IMR-90 (cell line): Measurements from ENCODE around the gene PTPRN2. TPM values are rescaled to one million over a fixed set of nuclear protein-coding genes. Genes with fewer than 3 reads are reported as not detected.

Source experiments
- ATAC-seq: fragments of 200-7000 bp; cut with Tn5 transposase; 2 replicates; pipeline ENCODE4 v1.9.1; 2020; ENCODE audit warnings: low read depth, mild to moderate bottlenecking, moderate library complexity
- BruUV-seq: library from RNA; stranded (reverse); fragments of 400-500 nt; replicated peaks from 2 replicates; lab custom pipeline; 2021; lab: Mats Ljungman, UMichigan
- CTCF ChIA-PET: fragments of 300-600 bp; formaldehyde crosslinking; extraction: SDS; loops from one replicate; lab custom pipeline; 2021; ENCODE audit warnings: antibody characterized with exemption; lab: Yijun Ruan, JAX
- POLR2A ChIA-PET: fragments of 300-600 bp; sonication (Branson Sonifier 250); formaldehyde crosslinking; loops from one replicate; lab custom pipeline; 2022; ENCODE audit warnings: antibody characterized with exemption; ENCODE audit not compliant: unreplicated experiment; lab: Charles Lee
- DNase-seq: peaks from one replicate; pipeline ENCODE4 v3.0.0; 2013
- H2AFZ ChIP-seq: replicated peaks from 2 replicates; pipeline ENCODE3; 2013; ENCODE audit warnings: low read length, mild to moderate bottlenecking; ENCODE audit not compliant: poor library complexity
- H2AK5ac ChIP-seq: 2 replicates; pipeline ENCODE4 v1.6.1; 2013; ENCODE audit warnings: low read depth, low read length, inconsistent platforms
- H2AK9ac ChIP-seq: replicated peaks from 2 replicates; pipeline ENCODE3; 2013; ENCODE audit warnings: mild to moderate bottlenecking, low read depth, low read length, moderate library complexity; ENCODE audit not compliant: poor library complexity
- H2BK120ac ChIP-seq: 2 replicates; pipeline ENCODE4 v1.6.1; 2013; ENCODE audit warnings: low read depth, low read length, inconsistent platforms
- H2BK15ac ChIP-seq: 3 replicates; pipeline ENCODE4 v1.6.1; 2013; ENCODE audit warnings: low read depth, low read length, inconsistent platforms
- H2BK20ac ChIP-seq: 2 replicates; pipeline ENCODE4 v1.6.1; 2013; ENCODE audit warnings: low read depth, mild to moderate bottlenecking, inconsistent platforms, low read length, moderate library complexity
- H2BK5ac ChIP-seq: 2 replicates; pipeline ENCODE4 v1.6.1; 2013; ENCODE audit warnings: mild to moderate bottlenecking, low read depth, low read length, inconsistent platforms; ENCODE audit not compliant: poor library complexity, severe bottlenecking
- H3K14ac ChIP-seq: replicated peaks from 2 replicates; pipeline ENCODE4 v1.6.1; 2013; ENCODE audit warnings: low read depth, low read length, inconsistent platforms
- H3K18ac ChIP-seq: 2 replicates; pipeline ENCODE4 v1.6.1; 2013; ENCODE audit warnings: low read depth, low read length, control low read depth
- H3K23ac ChIP-seq: 2 replicates; pipeline ENCODE4 v1.6.1; 2013; ENCODE audit warnings: low read depth, low read length, inconsistent platforms
- H3K27ac ChIP-seq: 2 replicates; pipeline ENCODE4 v1.5.1; 2013; ENCODE audit warnings: mild to moderate bottlenecking, control low read depth, low read length; ENCODE audit not compliant: insufficient read depth
- H3K27me3 ChIP-seq: 2 replicates; pipeline ENCODE4 v1.6.1; 2013; ENCODE audit warnings: low read length; ENCODE audit not compliant: control insufficient read depth, insufficient read depth
- H3K36me3 ChIP-seq: 2 replicates; pipeline ENCODE4 v1.6.1; 2013; ENCODE audit warnings: low read length, mixed read lengths; ENCODE audit not compliant: control insufficient read depth, insufficient read depth
- H3K4ac ChIP-seq: 2 replicates; pipeline ENCODE4 v1.6.1; 2013; ENCODE audit warnings: low read depth, low read length, inconsistent platforms
- H3K4me1 ChIP-seq: 2 replicates; pipeline ENCODE4 v1.6.1; 2013; ENCODE audit warnings: low read length, mixed read lengths; ENCODE audit not compliant: control insufficient read depth, insufficient read depth
- H3K4me2 ChIP-seq: 2 replicates; pipeline ENCODE4 v1.6.1; 2013; ENCODE audit warnings: low read depth, mild to moderate bottlenecking, control low read depth, low read length, moderate library complexity
- H3K4me3 ChIP-seq: 2 replicates; pipeline ENCODE4 v1.5.1; 2013; ENCODE audit warnings: low read depth, mild to moderate bottlenecking, control low read depth, low read length, moderate library complexity; ENCODE audit not compliant: insufficient read depth
- H3K56ac ChIP-seq: 2 replicates; pipeline ENCODE4 v1.6.1; 2013; ENCODE audit warnings: low read length, inconsistent platforms; ENCODE audit not compliant: insufficient read depth; ENCODE audit errors: extremely low read depth
- H3K79me1 ChIP-seq, 2 experiments: 2 replicates each; pipeline ENCODE4 v1.6.1; 2013; ENCODE audit warnings: low read length in 2 of 2, inconsistent platforms in 1 of 2, low read depth in 1 of 2
- H3K9ac ChIP-seq: 2 replicates; pipeline ENCODE4 v1.6.1; 2013; ENCODE audit warnings: low read depth, low read length, control low read depth
- H3K9me1 ChIP-seq: 2 replicates; pipeline ENCODE4 v1.6.1; 2013; ENCODE audit warnings: low read length, inconsistent platforms; ENCODE audit not compliant: insufficient read depth
- H3K9me3 ChIP-seq: 2 replicates; pipeline ENCODE4 v1.6.1; 2013; ENCODE audit warnings: low read length; ENCODE audit not compliant: control insufficient read depth, insufficient read depth
- H4K20me1 ChIP-seq: 2 replicates; pipeline ENCODE4 v1.6.1; 2013; ENCODE audit warnings: low read length, inconsistent platforms; ENCODE audit not compliant: insufficient read depth
- H4K5ac ChIP-seq: 2 replicates; pipeline ENCODE4 v1.6.1; 2013; ENCODE audit warnings: mild to moderate bottlenecking, low read depth, low read length, control low read depth
- H4K8ac ChIP-seq, 2 experiments: 2 replicates each; pipeline ENCODE4 v1.6.1; 2013; ENCODE audit warnings: low read depth in 2 of 2, low read length in 2 of 2, control low read depth in 1 of 2, inconsistent platforms in 1 of 2
- H4K91ac ChIP-seq: 2 replicates; pipeline ENCODE4 v1.6.1; 2013; ENCODE audit warnings: low read depth, low read length, inconsistent platforms; ENCODE audit not compliant: insufficient read depth
- CEBPB ChIP-seq: IDR thresholded peaks from 2 replicates; pipeline ENCODE4 v1.6.1; 2012; ENCODE audit warnings: low read depth, low read length, improper control_type of control experiment
- CTCF ChIP-seq: conservative IDR thresholded peaks from 2 replicates; pipeline ENCODE4 v1.5.1; 2012; ENCODE audit warnings: mild to moderate bottlenecking, low read depth, low read length, improper control_type of control experiment
- MAFK ChIP-seq: IDR thresholded peaks from 2 replicates; pipeline ENCODE4 v1.6.1; 2012; ENCODE audit warnings: low read depth, low read length, improper control_type of control experiment
- MAZ ChIP-seq: IDR thresholded peaks from 2 replicates; pipeline ENCODE4 v1.6.1; 2012; ENCODE audit warnings: low read depth, mild to moderate bottlenecking, low read length, improper control_type of control experiment, moderate library complexity, borderline replicate concordance
- MXI1 ChIP-seq: IDR thresholded peaks from 2 replicates; pipeline ENCODE4 v1.6.1; 2012; ENCODE audit warnings: low read depth, mild to moderate bottlenecking, low read length, moderate library complexity, borderline replicate concordance
- POLR2A ChIP-seq: IDR thresholded peaks from 2 replicates; pipeline ENCODE4 v1.6.1; 2012; ENCODE audit warnings: mild to moderate bottlenecking, low read depth, low read length
- RCOR1 ChIP-seq: IDR thresholded peaks from 2 replicates; pipeline ENCODE4 v1.6.1; 2012; ENCODE audit warnings: mild to moderate bottlenecking, low read length, improper control_type of control experiment; ENCODE audit not compliant: insufficient replicate concordance
- USF2 ChIP-seq: fragments of 150-350 bp; IDR thresholded peaks from 2 replicates; pipeline ENCODE4 v1.6.1; 2017; ENCODE audit warnings: mild to moderate bottlenecking, antibody characterized with exemption, low read length, low read depth
- WGBS, 2 experiments: methylation state at CpG; one replicate each; pipeline versions ENCODE4 v1.1.5 to v1.1.7; 2013; ENCODE audit warnings: missing lambda C conversion rate in 2 of 2; ENCODE audit not compliant: insufficient read length in 1 of 2; ENCODE audit errors: extremely low coverage in 2 of 2; 5-methylcytosine and 5-hydroxymethylcytosine counted together
- dilution Hi-C: fragments of 300-500 bp; cut with HindIII; formaldehyde crosslinking; loops from one replicate; pipeline ENCODE4 v1.14.3; 2018; ENCODE audit warnings: low sequenced_read_pairs; ENCODE audit not compliant: unreplicated experiment
- in situ Hi-C: fragments of 300-500 bp; cut with MboI; formaldehyde crosslinking; loops from 3 replicates; pipeline ENCODE4 v1.14.3; 2019; ENCODE audit warnings: low sequenced_read_pairs, inconsistent platforms, mixed read lengths
- intact Hi-C: fragments of 100-400 bp; cut with micrococcal nuclease; formaldehyde crosslinking; loops from 2 replicates; pipeline ENCODE4 v1.10.0; 2022
- polyA plus RNA-seq, 3 experiments: library from polyadenylated mRNA; depleted of rRNA; stranded (reverse); fragments of >200 nt; gene quantifications; 2 replicates each; pipeline ENCODE4 v1.2.3, GENCODE V29; 2012; ENCODE audit warnings: low replicate concordance in 1 of 3
- total RNA-seq: library from RNA; depleted of rRNA; stranded (reverse); fragments of >200 nt; gene quantifications from 2 replicates; pipeline ENCODE4 v1.2.3, GENCODE V29; 2012
- TF ChIP-seq, protein P1 (sequence below): fragments of 150-350 bp; IDR thresholded peaks from 2 replicates; pipeline ENCODE4 v1.6.1; 2016; ENCODE audit warnings: low read depth, mild to moderate bottlenecking, low read length, moderate library complexity, borderline replicate concordance

PTPRN2 gene
- total and polyA plus RNA-seq, 2 of the 4 experiments (the other 2 are of a cell fraction): 0.03 TPM; not detected in 1

DNA sequence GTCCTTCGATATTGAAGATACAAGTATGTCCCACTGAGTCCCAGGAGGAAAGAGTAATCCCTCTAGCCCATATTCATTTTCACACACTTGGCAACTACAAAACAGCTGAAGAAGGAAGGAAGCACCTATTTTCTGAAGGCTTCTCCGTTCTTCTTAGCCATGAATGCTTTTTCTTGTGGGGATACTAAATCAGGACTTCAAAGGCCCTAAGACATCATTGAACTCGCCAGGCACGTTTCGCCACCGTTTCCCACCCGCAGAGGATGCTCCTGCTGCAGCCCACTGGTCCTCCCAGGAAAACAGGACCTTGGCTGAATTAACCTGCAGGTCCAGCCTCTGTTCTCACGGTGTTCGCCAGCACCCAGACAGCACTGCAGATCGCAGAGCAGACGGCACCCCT is 689.4 kb downstream of the PTPRN2 start:
- H2BK120ac ChIP-seq: no peak overlapping the region
- H3K36me3 ChIP-seq: no peaks in the 10 kb centered on the region
- H3K4me2 ChIP-seq: no peak overlapping the region
- no peak overlapping the region for H2BK20ac ChIP-seq
- H3K4me1 ChIP-seq: no peaks in the 10 kb centered on the region
- no peak overlapping the region for H3K56ac ChIP-seq
- H3K18ac ChIP-seq: no peak overlapping the region
- H4K8ac ChIP-seq: no peak overlapping the region
- H3K4me3 ChIP-seq: no peak overlapping the region
- no peak for DNase-seq
- no peak overlapping the region for H3K9ac ChIP-seq
- H2AK9ac ChIP-seq: no peak overlapping the region
- intact Hi-C loops (no loop called here), dilution Hi-C loops (no loop called here), in situ Hi-C loops (no loop called here)
- no peak overlapping the region for H2BK15ac ChIP-seq
- H3K23ac ChIP-seq: no peak overlapping the region
- H3K79me1 ChIP-seq: no peaks in the 10 kb centered on the region
- H4K5ac ChIP-seq: no peak overlapping the region
- ATAC-seq: no peak
- H2AK5ac ChIP-seq: no peak overlapping the region
- peaks cover 55% of the 10 kb centered on the region for H3K9me3 ChIP-seq
- POLR2A ChIA-PET: no interaction called here
- H3K27me3 ChIP-seq: no peaks in the 10 kb centered on the region
- 30% methylated on average over 2 of the region's 11 CpGs; no CpG with 5 or more reads in 1 of the 2 experiments for WGBS, 2 experiments
- BruUV-seq: no TSS peak
- CTCF ChIA-PET: no interaction called here
- no peak overlapping the region for H4K91ac ChIP-seq
- no peaks in the 10 kb centered on the region for H3K9me1 ChIP-seq
- no peaks in the 10 kb centered on the region for H4K20me1 ChIP-seq
- H2AFZ ChIP-seq: no peak overlapping the region
- H3K27ac ChIP-seq: no peak overlapping the region
- H2BK5ac ChIP-seq: no peak overlapping the region
- TF ChIP-seq POLR2A: no peak
- TF ChIP-seq MAZ: no peak
- TF ChIP-seq CEBPB: no peak
- no peak for TF ChIP-seq USF2
- TF ChIP-seq CTCF: no peak
- no peak for TF ChIP-seq RCOR1
- TF ChIP-seq MAFK: no peak
- TF ChIP-seq, protein P1, sequence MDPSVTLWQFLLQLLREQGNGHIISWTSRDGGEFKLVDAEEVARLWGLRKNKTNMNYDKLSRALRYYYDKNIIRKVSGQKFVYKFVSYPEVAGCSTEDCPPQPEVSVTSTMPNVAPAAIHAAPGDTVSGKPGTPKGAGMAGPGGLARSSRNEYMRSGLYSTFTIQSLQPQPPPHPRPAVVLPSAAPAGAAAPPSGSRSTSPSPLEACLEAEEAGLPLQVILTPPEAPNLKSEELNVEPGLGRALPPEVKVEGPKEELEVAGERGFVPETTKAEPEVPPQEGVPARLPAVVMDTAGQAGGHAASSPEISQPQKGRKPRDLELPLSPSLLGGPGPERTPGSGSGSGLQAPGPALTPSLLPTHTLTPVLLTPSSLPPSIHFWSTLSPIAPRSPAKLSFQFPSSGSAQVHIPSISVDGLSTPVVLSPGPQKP: no peak
- no peak for TF ChIP-seq MXI1
- no peak overlapping the region for H3K4ac ChIP-seq
- no peak overlapping the region for H3K14ac ChIP-seq
